HPDE6-E6E7 (cell line): ENCODE measurements around the gene PACSIN2.

Experiments
- DNase-seq: peaks from one replicate; pipeline ENCODE4 v3.0.0; 2011; ENCODE audit warnings: missing footprints; ENCODE audit errors: extremely low spot score

The PACSIN2 gene

GRCh38 chr22:42883970-42884369 is 131.0 kb downstream of the PACSIN2 start:
- DNase-seq: no peak

GRCh38 chr22:42883121-42883520 is 131.8 kb downstream of the PACSIN2 start:
- DNase-seq: no peak

GRCh38 chr22:42881982-42882656 is 132.8 kb downstream of the PACSIN2 start:
- DNase-seq: no peak

DNA sequence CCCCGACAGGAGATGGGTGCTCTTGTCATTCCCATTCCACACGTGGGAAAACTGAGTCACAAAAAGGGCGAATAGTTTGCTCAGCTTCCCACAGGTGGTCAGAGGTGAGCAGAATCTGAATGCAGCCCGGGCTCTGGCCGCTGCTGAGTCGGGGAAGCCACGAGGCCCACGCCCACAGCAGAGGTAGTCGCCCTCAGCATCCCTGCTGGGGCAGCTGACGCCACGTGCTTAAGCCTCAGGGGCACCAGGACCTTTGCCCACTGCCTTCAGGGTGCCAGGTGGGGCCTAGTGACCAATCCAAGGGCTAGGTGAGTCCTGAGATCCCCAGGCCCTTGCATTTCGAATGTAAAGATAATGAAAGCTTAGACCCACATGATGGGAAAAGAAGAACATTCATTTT is 133.7 kb downstream of the PACSIN2 start:
- no peak for DNase-seq

GRCh38 chr22:42880815-42881214 is 134.1 kb downstream of the PACSIN2 start:
- no peak for DNase-seq

- no peak for DNase-seq
Measured at GRCh38 chr22:42879371-42880021, 135.5 kb downstream of the PACSIN2 start.

DNA sequence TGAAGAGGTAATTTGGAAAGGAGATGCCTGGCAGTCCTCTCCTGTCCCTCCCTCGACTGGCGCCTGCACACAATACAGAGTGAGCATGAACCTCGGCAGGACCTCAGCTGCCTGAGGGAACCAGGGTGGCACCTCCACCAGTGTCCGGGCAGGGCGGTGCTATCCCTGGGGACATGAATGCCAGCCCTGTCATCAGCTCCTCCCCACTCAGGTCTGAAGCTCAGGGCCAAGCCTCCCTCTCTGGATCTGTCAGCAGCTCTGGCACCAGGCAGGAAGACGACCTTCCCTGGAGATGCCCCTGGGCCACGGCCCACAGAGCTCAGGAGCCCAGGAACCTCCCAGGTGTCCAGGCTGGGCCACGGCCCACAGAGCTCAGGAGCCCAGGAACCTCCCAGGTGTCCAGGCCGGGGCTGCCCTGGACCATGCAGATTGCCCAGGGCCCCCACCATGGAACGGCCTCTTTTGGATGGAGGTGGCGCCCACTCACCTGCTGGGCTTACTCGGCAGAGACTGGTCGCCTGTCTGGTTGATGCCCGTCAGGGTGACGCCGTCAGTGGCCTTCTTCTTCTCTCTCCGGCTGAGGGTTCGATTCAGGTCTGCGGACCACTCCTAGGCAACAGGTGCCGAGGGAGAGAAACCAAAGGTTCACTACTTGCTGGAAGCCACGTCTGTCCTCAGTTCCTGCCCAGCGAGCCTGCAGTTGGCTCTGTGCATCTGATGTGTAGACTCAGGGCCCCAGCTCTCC is 136.2 kb downstream of the PACSIN2 start:
- no peak for DNase-seq

DNA sequence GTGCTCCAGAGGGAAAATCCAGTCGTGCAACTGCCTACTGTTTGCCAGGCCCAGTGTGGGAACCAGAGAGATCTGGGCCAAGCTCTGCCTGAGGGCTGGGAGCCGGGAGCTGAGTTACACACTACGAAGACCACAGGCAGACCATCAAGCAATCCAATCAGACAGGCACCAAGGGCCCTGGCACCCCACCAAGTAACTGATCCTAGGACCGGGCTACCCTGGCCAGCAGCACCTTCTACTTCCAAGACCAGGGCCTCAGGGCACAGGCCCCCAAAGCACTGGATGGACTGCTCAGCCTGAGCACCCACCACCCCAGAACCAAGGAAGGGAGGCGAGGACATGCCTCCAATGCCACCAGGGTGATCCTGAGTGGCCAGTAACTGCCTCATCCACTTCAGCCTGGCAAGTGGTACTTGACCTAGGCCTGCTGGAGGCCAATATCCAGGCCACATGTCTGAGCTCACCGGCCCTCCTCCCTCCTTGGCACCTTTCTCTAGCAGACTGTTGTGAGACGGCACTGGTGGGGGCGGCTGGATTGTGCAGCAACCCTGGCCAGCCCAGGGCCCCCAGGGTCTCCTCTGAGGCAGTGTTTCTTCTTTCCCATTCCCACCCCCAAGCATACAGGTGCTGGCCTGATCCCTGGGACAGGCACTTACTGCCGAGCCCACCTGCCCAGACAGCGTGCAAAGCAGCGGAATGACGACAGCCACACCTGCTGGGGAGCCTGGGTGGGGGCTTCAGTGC is 137.2 kb downstream of the PACSIN2 start:
- no peak for DNase-seq

GRCh38 chr22:42877158-42877557 is 137.8 kb downstream of the PACSIN2 start:
- no peak for DNase-seq

DNA sequence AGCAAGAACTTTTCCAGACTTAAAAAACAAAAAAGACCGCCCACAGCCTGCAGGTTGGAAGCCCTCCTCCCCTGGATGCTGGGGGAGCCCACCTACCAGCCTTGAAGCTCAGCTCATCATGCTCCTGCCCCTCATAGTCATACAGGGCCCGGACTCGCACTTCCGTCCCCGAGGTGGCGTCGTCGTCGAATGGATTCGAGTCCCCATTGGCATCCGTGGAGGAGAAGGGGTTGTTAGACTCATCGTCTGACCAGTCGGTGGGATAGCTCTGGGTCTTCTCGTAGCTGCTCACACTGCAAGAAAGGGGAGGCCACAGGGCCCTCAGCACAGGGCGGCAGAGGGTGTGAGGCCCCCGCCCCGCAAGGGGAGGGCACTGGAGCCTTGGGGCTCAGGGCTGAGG is 138.9 kb downstream of the PACSIN2 start:
- no peak for DNase-seq

DNA sequence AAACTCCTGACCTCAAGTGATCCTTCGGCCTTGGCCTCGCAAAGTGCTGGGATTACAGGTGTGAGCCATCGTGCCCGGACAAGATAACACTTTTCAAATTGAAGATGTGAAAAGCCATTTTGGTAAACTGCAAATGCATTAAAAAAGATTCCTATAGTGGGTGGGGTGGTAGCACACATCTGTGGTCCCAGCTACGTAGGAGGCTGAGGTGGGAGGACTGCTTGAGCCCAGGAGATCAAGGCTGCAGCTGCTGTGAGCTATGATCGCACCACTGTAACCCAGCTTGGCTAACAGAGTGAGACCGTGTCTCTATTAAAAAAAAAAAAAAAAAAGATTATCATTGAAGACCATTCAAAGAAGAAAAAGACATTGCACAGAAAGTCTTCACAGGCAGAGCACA is 140.9 kb downstream of the PACSIN2 start:
- DNase-seq: no peak

DNA sequence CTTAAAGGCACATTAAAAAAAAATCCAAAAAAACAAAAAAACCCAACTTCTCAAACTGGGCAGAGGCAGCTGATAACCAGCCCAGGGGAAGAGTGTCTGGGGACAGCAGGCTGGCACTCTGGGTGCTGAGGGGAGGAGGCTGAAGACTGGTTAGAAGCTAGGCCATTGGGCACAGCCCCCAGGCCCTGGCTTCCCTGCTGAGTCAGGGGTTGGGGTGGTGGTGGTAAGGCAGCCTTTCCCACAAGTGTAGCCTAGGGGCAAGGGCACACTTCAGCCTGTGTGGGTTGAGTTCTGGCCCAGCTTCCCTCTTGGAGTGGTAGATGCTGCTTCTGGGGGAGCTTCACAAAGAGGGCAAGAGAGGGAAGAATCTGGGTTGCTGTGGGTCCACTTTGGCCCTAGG is 141.6 kb downstream of the PACSIN2 start:
- DNase-seq: no peak

DNA sequence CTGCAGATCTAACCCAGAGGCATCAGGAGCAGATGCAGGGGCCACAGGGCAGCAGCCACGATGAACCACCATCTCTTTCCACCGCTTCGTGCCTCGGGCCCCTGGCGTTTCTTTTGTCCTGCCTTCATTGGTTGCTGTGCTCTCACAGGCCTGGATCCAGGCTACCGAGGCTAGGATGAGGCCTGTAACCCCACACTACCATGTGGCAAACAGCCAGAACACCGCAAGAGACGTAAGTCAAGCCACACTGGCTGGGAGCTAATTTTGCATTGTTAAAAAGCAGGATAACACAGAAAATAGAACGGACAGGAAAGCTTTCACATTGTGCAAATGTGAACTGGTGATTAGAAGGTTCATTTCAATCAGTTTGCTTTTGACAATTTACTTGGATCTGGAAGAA is 142.1 kb downstream of the PACSIN2 start:
- DNase-seq: no peak

- no peak for DNase-seq
Measured at GRCh38 chr22:42871146-42872050, 143.6 kb downstream of the PACSIN2 start.

GRCh38 chr22:42869888-42870480 is 145.0 kb downstream of the PACSIN2 start:
- no peak for DNase-seq

- no peak for DNase-seq
Measured at GRCh38 chr22:42869463-42869862, 145.5 kb downstream of the PACSIN2 start.

DNA sequence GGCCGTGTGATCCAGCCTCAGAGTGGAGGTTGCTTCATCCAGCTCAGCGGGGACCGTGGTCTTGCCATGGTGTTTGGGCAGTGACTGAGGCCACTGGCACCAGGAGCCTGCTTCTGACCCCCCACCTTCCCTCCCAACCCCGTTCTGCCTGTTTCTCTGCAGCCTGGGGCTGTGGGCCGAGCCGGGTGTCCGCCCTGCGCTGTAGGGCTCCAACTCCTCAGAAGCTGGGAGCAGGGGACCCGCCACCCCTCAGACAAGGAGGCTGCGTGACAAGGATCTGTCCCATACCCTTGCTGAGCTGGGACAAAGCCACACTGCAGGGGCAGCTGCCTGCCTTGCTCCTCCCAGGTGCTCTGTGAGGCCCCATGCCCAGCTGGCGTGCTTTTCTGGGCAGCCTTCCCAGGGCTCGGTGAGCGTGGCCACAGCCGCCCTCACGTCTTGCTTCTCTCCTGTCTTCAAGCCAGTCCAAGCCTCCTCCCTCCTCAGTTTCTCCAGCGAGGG is 146.1 kb downstream of the PACSIN2 start:
- DNase-seq: no peak

DNA sequence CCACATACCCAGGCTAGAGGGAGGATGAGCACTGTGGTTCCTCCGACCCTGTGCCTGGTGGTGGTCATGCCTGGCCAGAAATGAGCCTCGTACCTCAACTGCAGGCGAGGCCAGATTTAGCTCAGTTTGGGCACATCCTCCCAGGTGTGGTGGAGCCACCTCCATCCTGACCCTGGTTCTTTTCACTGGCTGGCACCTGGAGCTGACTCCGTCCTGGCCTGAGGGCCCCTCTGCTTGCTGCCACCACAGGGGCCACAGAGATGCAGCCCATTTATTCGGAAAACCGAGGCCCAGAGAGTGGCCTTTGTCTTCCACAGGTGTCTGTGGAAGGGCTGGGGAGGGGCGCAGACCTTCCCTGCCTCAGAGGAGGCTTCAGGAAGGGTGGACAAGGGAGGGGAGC is 148.8 kb downstream of the PACSIN2 start:
- no peak for DNase-seq

DNA sequence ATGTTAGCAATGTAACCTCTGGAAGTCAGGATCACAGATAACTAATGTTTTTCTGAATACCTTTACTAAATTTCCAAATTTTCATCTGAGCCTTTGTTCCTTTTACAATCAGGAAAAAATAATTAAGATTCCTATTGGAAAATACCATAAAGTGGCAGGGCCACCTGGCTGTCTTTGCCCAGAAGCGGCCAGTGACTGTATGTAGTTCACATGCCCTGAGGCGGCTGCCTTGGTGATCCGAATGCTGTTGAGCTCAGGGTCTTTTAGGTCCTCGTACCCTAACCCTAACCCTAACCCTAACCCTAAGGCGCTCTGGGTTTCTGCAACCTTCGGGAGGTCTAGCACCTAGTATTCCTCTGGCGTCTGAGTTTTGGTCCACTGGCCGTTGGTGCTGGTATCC is 149.4 kb downstream of the PACSIN2 start:
- no peak for DNase-seq

DNA sequence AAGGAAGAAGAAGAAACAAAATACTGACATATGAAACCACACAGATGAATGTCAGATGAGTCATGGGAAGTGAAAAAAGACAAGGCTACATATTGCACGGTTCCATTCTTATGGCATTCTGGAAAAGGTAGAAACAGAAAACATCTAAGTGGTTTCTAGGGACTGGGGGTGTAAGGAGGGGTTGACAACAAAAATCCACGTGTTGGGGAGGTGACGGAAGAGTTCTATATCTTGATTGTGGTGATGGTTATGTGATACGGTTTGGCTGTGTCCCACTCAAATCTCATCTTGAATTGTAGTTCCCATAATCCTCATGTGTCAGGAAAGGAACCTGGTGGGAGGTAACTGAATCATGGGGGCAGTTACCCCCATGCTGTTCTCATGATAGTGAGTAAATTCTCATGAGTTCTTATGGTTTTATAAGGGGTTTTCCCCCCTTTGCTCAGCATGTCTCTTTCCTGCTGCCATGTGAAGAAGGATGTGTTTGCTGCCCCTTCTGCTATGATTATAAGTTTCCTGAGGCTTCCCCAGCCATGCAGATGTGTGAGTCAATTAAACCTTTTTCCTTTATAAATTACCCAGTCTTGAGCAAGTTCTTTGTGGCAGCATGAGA is 151.5 kb downstream of the PACSIN2 start:
- no peak for DNase-seq
